IPS DF 6.9 (cell line): ENCODE measurements around the gene UBQLNL.

Experiments used
- DNase-seq: peaks from one replicate; pipeline ENCODE4 v3.0.0-alpha.2; 2013; ENCODE audit warnings: low read depth, low spot score
- H3K27ac ChIP-seq: one replicate; pipeline ENCODE4 v1.5.1; 2013; ENCODE audit warnings: low read length, control low read depth
- H3K27me3 ChIP-seq: 2 replicates; pipeline ENCODE4 v1.6.1; 2013; ENCODE audit warnings: mild to moderate bottlenecking, low read length; ENCODE audit not compliant: control insufficient read depth, insufficient read depth
- H3K36me3 ChIP-seq: 2 replicates; pipeline ENCODE4 v1.6.1; 2013; ENCODE audit warnings: low read length; ENCODE audit not compliant: control insufficient read depth, insufficient read depth
- H3K4me1 ChIP-seq: 2 replicates; pipeline ENCODE4 v1.6.1; 2013; ENCODE audit warnings: low read length; ENCODE audit not compliant: control insufficient read depth, insufficient read depth
- H3K4me3 ChIP-seq: 2 replicates; pipeline ENCODE4 v1.5.1; 2013; ENCODE audit warnings: mild to moderate bottlenecking, low read length
- H3K9me3 ChIP-seq: 2 replicates; pipeline ENCODE4 v1.6.1; 2013; ENCODE audit warnings: low read length, inconsistent platforms; ENCODE audit not compliant: control insufficient read depth, insufficient read depth
- WGBS: extraction: QIAGEN DNeasy Blood & Tissue Kit; methylation state at CpG from one replicate; pipeline ENCODE4 v1.1.7; 2013; ENCODE audit warnings: mixed read lengths, missing lambda C conversion rate; ENCODE audit not compliant: insufficient read length, insufficient coverage; 5-methylcytosine and 5-hydroxymethylcytosine counted together

The UBQLNL gene

DNA sequence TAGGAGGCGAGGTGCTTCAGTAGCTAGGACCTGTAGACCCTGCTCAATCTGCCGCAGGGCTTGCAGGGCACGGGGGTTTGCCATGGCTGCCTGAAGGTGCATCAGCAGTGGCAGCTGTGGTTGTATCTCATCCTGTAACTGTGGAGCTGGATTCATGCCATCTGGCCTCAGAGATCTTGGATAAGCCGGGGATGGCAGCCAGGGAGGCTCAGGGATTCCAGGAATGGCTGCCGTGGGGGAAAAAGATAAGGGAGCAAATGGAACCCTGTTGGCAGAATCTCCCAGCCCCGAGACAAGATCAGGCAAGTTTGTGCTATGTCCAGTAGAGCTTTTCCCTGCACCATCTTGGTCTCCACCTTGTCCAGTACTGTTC, 8.6 kb downstream of the UBQLNL start:
- Histone ChIP-seq H3K4me3 (no peak overlapping the region), H3K36me3 (no peaks in the 10 kb centered on the region), H3K27ac (no peak overlapping the region), H3K9me3 (no peaks in the 10 kb centered on the region), H3K4me1 (no peaks in the 10 kb centered on the region), H3K27me3 (no peaks in the 10 kb centered on the region)
- DNase-seq, result no peak
- WGBS, result no CpG with 5 or more reads among the region's 6 CpGs

DNA sequence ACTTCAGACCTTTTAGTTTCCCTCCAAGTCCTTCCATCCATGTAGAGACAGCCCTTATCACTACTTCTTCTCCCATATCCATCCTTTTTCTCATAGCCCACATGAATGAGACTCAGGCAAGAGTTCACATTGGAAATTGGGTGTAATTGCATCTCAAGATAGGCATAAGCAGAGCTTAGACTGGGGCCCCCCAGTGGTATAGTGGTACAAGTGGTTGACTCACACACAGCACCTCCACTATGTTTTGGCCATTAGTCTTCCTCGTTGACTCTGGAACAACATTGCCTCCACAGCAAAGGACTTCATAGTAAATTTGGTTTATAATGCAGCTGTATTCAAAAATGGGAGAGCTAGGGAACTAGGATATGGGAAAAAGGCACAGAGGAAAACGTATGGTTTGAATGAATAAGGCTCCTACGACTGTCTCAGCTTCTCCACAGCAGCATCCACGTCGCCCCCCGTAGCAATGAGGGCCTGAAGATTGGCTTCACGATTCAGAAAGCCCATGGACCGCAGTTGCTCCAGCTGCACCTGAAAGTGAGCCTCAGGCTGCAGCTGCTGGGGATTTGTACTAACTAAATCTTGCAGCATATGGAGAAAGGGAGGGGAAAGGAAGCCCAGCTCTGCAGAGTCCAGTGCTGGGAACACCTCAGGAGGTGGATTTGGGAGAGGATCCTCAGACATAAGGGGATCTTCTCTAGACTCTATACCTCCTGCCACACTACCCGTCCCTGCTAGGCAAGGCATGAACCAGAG, 9.1 kb downstream of the UBQLNL start:
- no CpG with 5 or more reads among the region's 9 CpGs for WGBS
- Histone ChIP-seq H3K4me3 (no peak overlapping the region), H3K36me3 (no peaks in the 10 kb centered on the region), H3K9me3 (no peaks in the 10 kb centered on the region), H3K27me3 (no peaks in the 10 kb centered on the region), H3K4me1 (no peaks in the 10 kb centered on the region), H3K27ac (no peak overlapping the region)
- no peak for DNase-seq

DNA sequence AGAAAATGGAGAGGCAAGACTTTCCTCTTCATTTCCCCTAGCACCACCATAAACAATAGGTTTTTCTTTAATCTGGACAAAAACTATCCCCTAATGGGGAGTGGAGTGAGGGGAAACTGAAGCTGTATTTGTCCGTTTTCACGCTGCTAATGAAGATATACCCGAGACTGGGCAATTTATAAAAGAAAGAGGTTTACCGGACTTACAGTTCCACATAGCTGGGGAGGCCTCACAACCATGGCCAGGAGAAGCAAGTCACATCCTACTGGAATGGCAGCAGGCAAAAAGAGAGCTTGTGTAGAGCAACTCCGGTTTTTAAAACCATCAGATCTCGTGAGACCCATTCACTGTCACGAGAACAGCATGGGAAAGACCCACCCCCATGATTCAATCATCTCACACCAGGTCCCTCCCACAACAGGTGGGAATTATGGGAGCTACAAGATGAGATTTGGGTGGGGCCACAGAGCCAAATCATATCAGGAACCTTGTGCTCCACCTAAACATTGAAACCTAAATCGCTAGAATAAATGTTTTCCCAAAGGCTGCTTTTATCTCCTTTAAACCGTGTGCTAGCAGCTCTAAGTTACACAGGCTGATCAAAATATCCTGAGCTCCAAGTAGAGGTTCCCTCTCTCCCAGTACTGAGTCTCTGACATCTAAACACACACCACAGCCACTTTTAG, 11.0 kb downstream of the UBQLNL start:
- WGBS, result no CpG with 5 or more reads among the region's 9 CpGs
- DNase-seq, result no peak
- Histone ChIP-seq H3K27ac (no peak overlapping the region), H3K4me1 (no peaks in the 10 kb centered on the region), H3K27me3 (no peaks in the 10 kb centered on the region), H3K4me3 (no peak overlapping the region), H3K36me3 (no peaks in the 10 kb centered on the region), H3K9me3 (no peaks in the 10 kb centered on the region)

- Histone ChIP-seq H3K9me3 (no peaks in the 10 kb centered on the region), H3K36me3 (no peaks in the 10 kb centered on the region), H3K4me3 (no peak overlapping the region), H3K27ac (no peak overlapping the region), H3K27me3 (no peaks in the 10 kb centered on the region), H3K4me1 (no peaks in the 10 kb centered on the region)
- no CpG with 5 or more reads among the region's 2 CpGs for WGBS
- DNase-seq, result no peak
Measured at GRCh38 chr11:5504403-5504921, 12.0 kb downstream of the UBQLNL start.

GRCh38 chr11:5500393-5500801, 16.1 kb downstream of the UBQLNL start:
- Histone ChIP-seq H3K4me1 (no peaks in the 10 kb centered on the region), H3K9me3 (no peaks in the 10 kb centered on the region), H3K27ac (no peak overlapping the region), H3K36me3 (no peaks in the 10 kb centered on the region), H3K27me3 (no peaks in the 10 kb centered on the region), H3K4me3 (no peak overlapping the region)
- no peak for DNase-seq
- no CpG with 5 or more reads among the region's 6 CpGs for WGBS

- Histone ChIP-seq H3K9me3 (no peaks in the 10 kb centered on the region), H3K4me1 (no peaks in the 10 kb centered on the region), H3K36me3 (no peaks in the 10 kb centered on the region), H3K27ac (no peak overlapping the region), H3K4me3 (no peak overlapping the region), H3K27me3 (no peaks in the 10 kb centered on the region)
- no peak for DNase-seq
- WGBS, result no CpG with 5 or more reads among the region's 2 CpGs
Measured at GRCh38 chr11:5499671-5500070, 16.8 kb downstream of the UBQLNL start.

DNA sequence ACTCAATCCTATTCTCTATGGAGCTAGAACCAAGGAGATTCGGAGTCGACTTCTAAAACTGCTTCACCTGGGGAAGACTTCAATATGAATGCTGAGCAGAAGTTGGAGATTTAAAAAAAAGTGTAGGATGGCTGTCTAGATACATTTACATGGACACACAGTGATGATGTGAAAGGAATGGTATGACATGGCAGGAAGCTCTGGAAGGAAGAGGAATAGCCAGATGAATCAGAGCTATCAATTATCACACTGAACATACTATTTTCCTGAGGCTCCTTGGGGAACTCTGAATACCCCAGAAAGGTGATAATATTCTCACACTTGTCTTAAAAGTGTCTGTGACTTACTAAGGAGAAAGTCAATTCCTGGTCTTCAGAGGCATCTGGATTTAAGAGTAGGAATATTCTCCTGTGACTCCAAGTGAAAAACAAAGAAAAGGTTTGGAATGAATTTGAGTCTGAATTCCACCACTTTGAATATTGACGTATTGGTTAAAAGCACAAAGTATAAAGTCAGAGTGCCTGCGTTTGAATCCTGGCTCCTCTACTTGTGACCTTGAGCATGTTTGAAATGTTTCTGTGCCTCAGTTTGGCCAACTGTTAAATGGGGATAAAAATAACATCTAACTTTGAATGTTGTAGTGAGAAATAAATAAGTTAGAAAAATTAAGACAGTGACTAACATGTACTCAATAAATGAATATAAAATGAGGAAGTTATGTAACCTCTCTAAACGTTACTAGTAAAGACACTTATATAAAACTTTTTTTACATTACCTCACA, 26.7 kb downstream of the UBQLNL start:
- no peaks in the 10 kb centered on the region for H3K9me3 ChIP-seq
- no peak for DNase-seq
- no peaks in the 10 kb centered on the region for H3K36me3 ChIP-seq
- no CpG with 5 or more reads among the region's 5 CpGs for WGBS
- no peaks in the 10 kb centered on the region for H3K4me1 ChIP-seq
- H3K27ac ChIP-seq, result no peak overlapping the region
- H3K4me3 ChIP-seq, result no peak overlapping the region
- H3K27me3 ChIP-seq, result no peaks in the 10 kb centered on the region

- no peak overlapping the region for H3K27ac ChIP-seq
- no peaks in the 10 kb centered on the region for H3K4me1 ChIP-seq
- H3K4me3 ChIP-seq, result no peak overlapping the region
- no peaks in the 10 kb centered on the region for H3K27me3 ChIP-seq
- H3K36me3 ChIP-seq, result no peaks in the 10 kb centered on the region
- H3K9me3 ChIP-seq, result no peaks in the 10 kb centered on the region
- WGBS, result no CpG with 5 or more reads among the region's 4 CpGs
- no peak for DNase-seq
Measured at GRCh38 chr11:5488798-5489399, 27.6 kb downstream of the UBQLNL start.

DNA sequence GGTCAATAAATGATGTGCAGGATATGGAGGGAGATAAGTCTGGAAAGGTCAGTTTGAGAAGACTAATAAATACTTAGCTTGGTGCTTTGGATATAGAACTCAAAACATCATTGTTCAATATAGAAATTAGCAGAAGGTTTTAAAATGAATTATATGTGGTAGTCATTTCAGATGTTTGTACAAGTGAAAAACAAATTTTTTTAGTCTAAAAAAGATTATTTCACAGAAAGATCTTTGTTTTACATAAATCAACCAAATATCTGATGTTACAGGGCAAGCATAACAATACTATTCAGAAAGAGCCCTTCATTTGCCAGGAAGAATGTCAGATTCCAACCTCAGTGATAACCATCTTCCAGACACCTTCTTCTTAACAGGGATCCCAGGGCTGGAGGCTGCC, 28.1 kb downstream of the UBQLNL start, which contains the start of gene OR52D1:
Gene OR52D1, plus strand, starts transcription at position 301 of the 400 bp plus-strand sequence. Its CDS starts 22 bp downstream, at position 323.
- Histone ChIP-seq H3K27me3 (0 out of 2 replicates have a peak, but pooled peaks cover 1% of the 10 kb centered on the region), H3K4me3 (no peak within 1 kb of the TSS), H3K9me3 (no peaks in the 10 kb centered on the region), H3K4me1 (no peaks in the 10 kb centered on the region), H3K27ac (no peak within 1 kb of the TSS), H3K36me3 (no peaks in the 10 kb centered on the region)
- no peak for DNase-seq

GRCh38 chr11:5486421-5486820, 30.1 kb downstream of the UBQLNL start:
- WGBS, result no CpG with 5 or more reads among the region's 3 CpGs
- Histone ChIP-seq H3K27ac (no peak overlapping the region), H3K4me3 (no peak overlapping the region), H3K27me3 (0 out of 2 replicates have a peak, but pooled peaks cover 1% of the 10 kb centered on the region), H3K36me3 (no peaks in the 10 kb centered on the region), H3K9me3 (no peaks in the 10 kb centered on the region), H3K4me1 (no peaks in the 10 kb centered on the region)
- no peak for DNase-seq
